M059J (cell line): ENCODE data around the gene ANKH. TPM values are rescaled to one million over a fixed set of nuclear protein-coding genes. Genes with fewer than 3 reads are reported as not detected.
A peak's percentile ranks its signal among the peaks of the same experiment; 100 is the strongest.
"Not testable (repeated sequence)": the region's sequence is repeated elsewhere in the genome, so short reads cannot be mapped to it uniquely, and the experiment has no call there.

Experiments
- DNase-seq: peaks from one replicate; pipeline ENCODE4 v3.0.0-alpha.2; 2012; ENCODE audit warnings: low read depth
- total RNA-seq: library from RNA; depleted of rRNA; stranded (reverse); fragments of >200 nt; shearing (Covaris generic); gene quantifications from 2 replicates; pipeline ENCODE4 v1.2.3, GENCODE V29; 2014

The ANKH gene
- total RNA-seq, 1 experiment from 2014 or later = 20.8 TPM

DNA sequence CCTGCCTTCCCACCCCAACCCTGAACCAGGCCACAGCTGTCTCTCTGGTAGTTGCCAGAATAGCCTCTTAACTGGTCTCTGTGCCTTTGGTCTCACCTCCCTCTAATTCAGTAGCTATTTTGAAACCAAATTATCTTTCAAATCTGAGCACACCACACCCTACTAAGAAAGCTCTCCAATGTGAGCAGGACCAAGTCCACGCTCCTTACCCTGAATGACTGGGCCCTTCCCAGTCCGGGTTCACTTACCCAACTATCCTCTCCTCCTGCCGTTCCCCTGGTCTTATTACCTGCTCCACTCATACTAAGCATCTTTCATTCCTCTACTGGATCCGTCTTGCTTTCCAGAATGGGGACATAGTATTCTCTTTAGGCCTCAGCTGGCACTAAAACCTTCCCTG is 16.8 kb downstream of the ANKH start:
- no peak for DNase-seq

DNA sequence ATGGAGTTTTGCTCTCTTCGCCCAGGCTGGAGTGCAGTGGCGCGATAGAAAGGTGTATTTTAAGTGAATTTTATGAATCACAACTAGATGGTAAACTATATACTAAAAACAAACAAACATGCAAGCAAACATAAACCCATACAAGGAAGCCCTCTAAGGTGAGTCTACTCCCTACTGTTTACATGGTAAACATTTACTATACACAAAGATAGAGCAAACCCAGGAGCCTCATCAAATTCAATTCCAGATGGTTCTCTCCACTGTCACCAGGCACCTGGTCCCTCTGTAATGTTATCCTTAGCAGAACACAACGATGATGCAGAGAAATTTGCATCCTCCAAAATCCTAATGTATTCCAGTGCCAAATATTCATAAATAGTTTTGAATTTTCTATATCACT is 17.9 kb downstream of the ANKH start:
- no peak for DNase-seq

DNA sequence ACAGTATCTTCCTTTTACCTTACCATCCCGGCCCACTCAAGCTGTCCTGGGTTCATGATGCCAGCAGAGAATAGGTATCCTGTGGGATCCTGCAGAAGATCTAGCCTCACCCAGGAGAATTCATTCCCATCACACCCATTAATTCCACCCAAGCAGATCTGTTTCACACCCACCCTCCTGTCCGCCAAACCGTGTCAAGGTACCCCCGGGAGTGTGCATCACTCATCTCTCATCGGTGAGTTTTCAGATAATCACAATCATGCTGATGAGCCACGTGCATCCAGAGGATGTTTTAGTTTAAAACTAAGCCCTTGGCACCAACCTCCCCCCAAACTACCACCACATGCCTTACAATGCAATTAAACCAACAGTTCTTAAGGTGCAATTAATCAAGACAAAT is 18.8 kb downstream of the ANKH start:
- no peak for DNase-seq

DNA sequence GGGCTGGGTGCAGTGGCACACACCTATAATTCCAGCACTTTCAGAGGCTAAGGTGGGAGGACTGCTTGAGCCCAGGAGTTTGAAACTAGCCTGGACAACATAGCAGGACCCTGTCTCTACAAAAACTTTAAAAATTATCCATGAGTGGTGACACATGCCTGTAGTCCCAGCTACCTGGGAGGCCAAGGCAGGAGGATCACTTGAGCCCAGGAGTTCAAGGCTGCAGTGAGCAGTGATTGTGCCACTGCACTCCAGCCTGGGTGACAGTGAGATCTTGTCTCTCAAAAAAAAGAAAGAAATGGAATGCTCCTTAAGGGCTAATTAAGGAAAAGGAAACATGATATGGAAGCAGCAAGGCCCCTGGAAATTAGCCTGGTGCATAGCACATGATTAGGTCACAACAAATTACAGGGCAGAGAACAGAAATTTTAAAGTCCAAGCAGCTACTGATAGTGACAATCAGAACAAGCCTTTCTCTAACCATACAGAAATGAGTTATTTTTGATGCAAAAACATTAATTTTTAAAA is 19.5 kb downstream of the ANKH start:
- DNase-seq = no peak

DNA sequence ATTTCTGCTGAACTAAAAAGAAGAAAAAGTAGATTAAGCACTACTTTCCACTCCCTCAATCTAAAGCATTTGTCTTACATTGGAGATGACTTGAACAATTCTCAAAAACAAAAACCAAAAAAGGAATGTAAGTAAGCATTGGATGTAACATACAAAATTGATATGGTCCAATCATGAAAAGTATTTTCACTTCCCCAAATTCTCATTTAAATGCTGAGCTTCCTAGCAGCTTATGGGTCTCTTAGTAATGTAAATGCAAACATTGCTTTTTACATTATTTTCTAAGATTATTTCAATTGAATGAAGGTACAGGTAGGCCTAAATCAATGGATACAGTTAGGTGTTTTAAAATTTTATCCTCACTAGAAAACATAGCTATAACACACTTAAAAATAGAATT is 20.0 kb downstream of the ANKH start:
- no peak for DNase-seq

DNA sequence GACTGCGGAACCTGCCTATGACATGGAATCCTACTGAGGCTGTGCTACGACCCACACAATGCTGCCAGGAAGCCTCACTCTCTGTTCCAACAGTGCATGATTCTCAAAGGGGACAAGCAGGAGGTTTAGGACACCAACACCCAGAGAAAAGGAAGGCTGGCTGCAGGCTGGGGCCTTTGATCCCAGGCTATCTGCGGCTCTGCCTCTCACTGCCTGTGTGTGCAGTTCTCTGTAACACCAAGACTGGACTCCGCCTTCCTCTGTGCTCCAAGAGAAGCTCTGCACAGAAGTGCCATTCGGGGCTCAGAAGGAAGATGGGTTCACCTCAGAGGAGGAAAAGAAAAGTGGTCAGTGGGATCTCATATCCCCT is 20.5 kb downstream of the ANKH start:
- DNase-seq = no peak

DNA sequence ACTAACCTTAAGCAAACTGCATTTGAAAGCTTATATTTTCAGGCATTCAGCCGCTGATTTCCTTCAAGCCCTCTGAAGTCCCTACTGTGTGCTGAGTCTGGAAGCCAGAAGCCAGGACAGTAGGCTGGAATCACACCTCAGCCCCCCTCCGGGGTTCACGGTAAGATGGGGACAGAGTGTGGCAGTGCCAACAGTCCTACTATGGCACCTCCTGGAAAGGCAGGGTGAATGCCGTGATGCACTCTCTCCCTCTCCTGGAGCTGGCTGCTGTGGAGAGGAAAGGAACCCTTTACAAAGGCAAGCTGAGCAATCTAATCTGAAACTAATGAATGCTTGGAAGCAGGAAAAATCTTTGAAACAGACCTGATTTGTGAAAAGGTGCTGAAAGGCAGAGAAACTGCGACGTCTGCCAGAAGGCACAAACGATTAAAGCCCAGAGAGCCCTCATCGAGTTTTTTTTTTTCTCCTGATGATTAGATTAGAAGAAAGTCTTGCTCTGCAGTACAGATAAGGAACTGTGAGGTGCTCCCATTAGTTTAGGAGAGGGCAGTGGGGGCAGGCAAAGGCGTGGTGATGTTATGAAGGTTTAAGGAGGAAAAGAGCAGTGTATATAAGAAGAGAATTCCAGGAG is 21.0 kb downstream of the ANKH start:
- DNase-seq = no peak

DNA sequence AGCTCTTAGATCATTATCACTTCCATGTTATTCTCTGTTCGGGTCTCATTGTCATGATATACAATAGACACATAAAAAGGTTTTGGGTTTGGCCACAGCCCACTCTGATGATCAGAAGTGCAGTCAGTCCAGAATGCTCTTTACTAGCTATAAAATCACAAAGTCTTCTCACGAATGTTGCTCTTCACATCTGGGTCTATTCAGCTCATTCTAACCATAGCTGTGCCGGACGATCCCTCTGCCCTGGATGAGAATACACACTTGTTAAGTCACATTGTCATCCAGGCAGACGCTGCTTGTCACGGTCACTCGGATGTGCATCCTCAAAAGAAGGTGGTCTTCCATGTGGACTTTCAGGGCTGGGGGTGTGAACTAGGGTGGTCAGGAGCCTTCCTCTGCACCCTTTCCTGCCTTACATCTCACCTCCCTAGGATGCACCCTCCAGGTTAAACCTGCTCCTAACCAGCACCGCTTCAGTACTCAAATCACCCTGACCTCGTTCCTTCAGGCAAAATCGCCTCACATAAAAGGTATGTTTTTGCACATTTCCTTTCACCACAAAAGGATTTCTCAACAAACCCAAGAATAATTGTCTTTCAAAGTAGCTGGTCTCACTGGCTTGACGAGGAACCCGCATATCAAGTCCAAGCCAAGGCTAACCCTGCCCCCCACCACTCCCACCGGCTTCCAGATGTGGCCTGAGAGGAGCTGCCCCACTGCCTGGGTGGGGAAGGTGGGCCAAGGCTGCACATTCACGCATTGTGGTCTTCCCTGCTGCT is 21.9 kb downstream of the ANKH start:
- peak; percentile 67 for DNase-seq

DNA sequence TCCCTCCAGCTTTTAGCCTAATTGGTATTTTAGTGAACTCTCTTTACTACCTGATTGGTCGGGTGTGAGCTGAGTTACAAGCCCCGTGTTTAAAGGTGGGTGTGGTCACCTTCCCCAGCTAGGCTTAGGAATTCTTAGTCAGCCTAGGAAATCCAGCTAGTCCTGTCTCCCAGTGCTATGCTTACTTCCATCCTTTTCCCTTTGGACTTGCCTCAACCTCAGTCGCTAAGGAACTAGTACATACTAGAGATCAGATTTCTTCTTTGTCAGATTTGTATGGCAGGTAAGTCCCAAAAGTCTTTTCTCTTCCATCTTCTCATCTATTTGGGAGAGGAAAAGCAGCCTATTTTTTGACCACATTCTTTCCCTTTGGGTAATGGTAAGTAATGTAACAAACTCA is 22.6 kb downstream of the ANKH start:
- not testable (repeated sequence) for DNase-seq

DNA sequence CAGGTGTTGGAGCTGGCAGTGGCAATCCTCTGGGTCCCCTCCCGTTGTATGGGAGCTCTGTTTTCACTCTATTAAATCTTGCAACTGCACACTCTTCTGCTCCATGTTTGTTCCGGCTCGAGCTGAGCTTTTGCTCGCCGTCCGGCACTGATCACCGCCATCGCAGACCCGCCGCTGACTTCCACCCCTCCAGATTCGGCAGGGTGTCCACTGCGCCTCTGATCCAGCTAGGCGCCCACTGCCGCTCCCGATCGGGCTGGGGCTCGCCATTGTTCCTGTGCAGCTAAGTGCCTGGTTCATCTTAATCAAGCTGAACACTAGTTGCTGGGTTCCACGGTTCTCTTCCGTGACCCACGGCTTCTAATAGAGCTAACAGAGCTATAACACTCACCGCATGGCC is 23.2 kb downstream of the ANKH start:
- DNase-seq = no peak

DNA sequence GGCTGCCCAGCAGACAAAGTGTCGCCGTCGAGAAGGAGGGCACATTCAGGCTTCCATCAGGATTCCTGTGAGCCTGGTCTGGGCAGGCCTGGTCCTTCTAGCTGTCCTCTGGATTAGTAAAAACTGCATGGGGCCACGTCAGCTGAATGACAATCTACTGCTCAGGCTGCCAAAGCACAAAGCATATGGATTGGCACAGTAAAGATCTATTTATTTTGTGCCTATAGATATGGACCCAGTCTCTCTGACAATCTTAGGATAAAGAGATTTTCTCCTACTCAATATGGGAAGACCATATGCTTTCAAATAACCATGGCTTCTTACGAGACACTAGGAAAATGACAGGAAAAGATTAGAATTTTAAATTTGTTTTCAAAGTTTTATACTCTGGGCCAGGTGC is 24.1 kb downstream of the ANKH start:
- no peak for DNase-seq

DNA sequence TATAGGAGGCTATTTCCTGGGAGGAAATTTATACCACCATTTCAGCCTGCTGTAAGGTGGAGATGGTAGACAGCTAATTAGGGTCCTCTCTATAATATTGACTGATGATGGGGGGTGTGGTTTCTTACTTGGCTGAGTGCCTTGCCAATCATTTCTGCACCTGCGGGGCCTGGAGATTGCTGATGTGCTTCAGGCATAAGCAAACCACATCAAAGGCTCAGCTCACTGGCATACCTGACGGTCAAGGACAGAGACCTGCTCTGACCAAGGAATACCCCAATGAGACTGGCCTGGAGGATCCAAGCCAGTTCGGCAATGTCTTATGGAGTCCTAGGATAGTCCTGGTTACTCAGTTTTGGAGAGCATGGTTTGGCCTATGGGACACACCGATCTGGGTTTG is 29.5 kb downstream of the ANKH start:
- no peak for DNase-seq

DNA sequence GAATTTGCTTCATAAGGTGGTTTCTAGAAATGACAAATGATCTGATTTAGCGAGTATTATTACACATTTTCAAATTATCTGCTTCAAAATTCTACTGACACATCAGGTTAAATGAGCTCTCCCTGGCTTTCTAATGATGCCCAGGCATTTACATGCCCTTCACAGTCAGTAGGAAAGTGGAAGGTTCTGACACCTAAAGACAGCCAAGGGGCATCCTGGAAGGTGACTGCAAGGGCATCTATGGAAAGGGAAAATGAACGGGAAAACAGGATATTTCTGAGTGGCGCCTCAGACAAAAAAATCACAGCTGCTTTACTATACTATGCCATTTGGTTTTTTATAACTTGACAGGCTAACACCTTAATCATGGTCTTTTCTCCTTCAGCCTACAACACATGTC is 31.0 kb downstream of the ANKH start:
- no peak for DNase-seq

DNA sequence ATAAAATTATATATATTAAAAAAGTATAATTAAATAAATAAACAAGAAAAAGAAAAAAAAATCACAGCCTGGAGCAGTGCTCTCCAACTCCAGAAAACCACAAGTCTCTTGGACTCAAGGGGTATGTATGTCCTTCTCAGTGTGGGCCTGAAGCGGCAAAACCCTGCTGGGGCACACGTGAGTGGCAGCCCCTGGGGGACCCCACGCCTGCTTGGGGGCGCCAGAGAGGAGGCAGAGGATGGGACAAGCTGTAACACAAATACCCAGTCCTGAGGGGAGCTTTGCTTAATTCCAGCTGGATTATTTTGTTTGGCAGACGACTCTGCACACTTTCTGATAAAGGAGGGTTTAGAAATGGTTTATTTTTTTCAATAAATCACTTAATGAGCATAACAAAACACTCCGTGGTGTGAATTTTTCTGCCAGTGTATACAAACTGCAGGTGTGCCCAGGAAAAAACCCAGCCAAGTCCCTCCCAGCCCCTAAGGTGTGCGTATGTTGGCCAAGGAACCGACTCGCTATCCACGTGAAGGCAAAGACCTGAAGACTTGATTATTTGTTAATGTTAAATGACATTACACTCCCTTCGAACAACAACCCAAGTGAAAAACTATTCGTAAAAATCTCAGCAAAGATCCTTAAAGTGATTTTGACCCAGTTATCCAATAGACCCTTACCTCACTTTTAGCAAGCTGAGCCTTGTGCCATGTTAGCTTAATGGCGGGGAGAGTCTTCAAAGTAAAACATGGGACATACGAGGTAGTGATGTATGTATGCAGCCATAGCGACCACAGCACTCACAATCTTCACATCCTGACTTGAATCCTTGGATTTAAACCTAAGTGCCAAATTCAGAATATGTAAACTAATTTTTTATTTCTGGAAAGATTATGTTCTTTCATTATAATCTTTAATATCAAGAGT is 32.9 kb downstream of the ANKH start:
- DNase-seq = no peak

DNA sequence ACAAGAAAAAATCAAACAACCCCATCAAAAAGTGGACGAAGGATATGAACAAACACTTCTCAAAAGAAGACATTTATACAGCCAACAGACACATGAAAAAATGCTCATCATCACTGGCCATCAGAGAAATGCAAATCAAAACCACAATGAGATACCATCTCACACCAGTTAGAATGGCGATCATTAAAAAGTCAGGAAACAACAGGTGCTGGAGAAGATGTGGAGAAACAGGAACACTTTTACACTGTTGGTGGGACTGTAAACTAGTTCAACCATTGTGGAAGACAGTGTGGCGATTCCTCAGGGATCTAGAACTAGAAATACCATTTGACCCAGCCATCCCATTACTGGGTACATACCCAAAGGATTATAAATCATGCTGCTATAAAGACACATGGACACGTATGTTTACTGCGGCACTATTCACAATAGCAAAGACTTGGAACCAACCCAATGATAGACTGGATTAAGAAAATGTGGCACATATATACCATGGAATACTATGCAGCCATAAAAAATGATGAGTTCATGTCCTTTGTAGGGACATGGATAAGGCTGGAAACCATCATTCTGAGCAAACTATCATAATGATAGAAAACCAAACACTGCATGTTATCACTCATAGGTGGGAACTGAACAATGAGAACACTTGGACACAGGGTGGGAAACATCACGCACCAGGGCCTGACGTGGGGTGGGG is 34.0 kb downstream of the ANKH start:
- DNase-seq = not testable (repeated sequence)

DNA sequence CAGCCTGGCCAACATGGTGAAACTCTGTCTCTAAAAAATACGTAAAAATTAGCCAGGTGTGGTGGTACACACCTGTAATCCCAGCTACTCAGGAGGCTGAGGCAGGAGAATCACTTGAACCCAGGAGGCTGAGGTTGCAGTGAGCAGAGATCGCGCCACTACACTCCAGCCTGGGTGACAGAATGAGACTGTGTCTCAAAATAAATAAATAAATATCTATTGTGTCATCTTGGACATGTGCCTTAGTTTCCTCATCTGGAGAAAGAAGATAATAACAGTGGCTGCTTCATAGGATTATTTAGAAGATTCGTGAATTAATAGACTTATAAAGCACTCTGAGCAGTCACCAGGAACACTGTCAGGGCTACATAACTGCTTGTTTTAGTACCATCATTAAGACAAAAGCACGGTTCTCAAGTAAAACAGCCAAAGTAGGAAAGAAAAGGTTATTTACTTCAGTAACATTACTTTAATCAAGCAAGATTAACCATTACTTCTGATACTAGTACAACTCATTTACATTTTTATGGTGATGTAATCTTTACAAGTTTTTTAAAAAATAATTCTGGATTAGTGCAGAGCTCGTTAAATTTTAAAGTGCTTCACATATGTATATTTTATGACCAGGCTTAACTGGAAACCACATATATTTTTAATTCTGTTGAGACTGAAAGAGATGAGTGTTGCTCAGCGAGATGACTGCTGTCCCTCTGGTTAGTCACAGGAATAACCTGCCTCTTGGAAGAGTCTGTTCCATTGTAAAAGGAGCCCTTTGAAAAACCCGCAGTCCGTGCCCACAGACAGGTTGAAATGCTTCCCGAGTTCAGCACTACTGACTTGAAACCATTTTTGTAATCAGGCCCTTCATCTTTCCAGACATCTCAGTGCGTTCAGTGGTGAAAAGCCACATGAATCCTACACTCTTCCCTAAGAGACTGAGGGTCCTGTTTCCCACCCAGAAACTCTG is 36.7 kb downstream of the ANKH start:
- peak; percentile 84 for DNase-seq

DNA sequence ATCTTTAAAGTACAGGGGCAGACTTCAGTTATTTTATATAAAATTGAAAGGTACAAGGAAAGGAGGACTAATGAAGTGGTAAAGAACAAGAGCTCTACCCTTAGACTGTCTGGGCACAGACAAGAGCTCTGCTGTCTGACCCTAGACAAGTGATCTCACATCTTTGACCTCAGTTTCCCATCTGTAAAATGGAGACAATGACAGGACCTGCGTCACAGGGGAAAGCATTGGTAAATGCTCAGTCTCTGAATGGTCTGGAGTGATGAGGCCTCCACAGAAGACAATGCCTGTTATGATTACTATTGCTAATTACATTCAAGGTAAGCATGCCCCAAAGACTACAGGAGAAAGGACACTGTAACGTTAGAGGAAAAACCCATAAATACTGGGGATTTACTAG is 37.5 kb downstream of the ANKH start:
- DNase-seq = no peak

DNA sequence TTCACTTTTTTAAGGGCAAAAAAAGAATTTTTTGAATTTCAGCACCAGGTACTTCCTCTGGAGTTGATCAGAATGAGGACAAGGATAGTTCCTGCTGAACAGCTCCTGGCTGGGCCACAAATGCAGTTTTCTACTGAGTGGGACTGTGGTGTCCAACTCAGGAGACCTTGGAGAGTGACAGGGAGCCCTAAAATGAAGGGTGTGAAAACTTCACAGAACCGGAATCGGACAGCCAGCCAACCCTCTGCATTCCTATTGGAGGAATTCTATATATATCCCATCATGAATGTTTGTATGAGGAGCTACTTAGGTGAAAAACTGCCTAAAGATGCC is 40.6 kb downstream of the ANKH start:
- peak; percentile 20 for DNase-seq

DNA sequence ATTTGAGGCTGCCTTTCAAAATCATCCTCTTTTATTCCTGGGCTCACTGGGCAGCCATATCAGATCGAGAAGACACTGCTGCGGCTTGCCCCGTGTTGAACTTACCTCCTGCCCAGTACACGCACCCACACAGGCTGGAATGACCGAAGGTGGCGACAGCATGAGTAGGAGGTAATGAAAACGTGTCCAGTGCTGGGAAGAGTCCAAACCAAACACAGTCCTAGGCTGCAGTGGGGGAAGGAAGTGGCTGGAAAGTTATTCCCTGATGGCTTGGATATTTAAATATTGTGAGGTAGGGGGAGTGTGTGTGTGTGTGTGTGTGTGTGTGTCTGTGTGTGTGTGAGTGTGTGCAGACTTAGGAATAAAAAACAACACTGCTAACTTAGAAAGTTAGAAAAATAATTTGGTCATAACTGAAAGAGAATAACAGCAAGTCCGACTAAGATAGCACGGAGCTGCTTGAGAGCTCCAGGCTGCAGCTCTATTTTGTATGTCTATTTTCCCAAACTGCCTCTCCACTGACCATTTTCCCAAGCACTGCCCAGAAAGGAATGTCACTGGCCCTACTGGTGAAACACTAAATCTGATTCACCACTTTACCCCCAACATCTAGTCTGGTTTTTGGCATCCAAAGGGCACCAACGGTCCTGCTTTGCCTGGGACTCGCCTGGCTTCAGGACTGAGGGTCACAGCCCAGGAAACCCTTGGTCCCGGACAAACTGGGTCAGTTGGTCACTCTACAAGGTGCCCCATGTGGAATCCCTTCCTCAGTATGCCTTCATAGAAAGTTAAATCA is 41.2 kb downstream of the ANKH start:
- DNase-seq = peak; percentile 77

DNA sequence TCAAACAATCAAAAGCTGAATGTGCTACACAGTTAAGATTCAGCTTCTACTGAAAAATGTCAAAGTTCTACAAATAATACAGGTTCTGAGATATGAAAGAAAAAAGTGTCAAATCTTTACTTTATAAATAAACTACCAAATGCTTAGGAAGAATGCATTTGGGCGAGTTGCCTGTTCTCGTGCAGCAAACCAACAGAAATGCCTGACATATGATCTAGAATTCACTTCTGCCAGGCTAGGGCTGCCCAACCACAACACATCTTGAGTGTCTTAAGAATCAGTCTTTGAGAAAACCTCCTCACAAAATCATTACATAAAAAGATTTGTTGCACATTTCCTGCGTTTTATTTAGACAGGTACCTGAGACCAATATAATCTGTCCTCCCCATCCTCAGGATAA is 42.2 kb downstream of the ANKH start:
- no peak for DNase-seq
